ENCODE results near the gene U2AF2. TPM values are rescaled to one million over a fixed set of nuclear protein-coding genes. Genes with fewer than 3 reads are reported as not detected.

The U2AF2 gene
- total and polyA plus RNA-seq, 2 experiments from 2014 or later = 22.4 to 150 TPM

- Histone ChIP-seq H3F3A (ENCODE audit: insufficient read depth) (peaks cover 9% of the 10 kb centered on the region; the same call in 1 of the 2 replicates), H3K27me3 (replicated peaks; ENCODE audit: insufficient read depth) (no peaks in the 10 kb centered on the region), H3K4me3 (no peak overlapping the region), H3K36me3 (ENCODE audit: low read depth) (no peaks in the 10 kb centered on the region), H3K9me2 (ENCODE audit: insufficient read depth) (no peaks in the 10 kb centered on the region), H3K9me3 (ENCODE audit: low read depth) (no peaks in the 10 kb centered on the region), H2AFZ (no peak overlapping the region), H3K4me1 (ENCODE audit: insufficient read depth) (no peaks in the 10 kb centered on the region), H3K79me2 (ENCODE audit: insufficient read depth) (no peaks in the 10 kb centered on the region), H3K27ac (no peak overlapping the region), H4K20me1 (ENCODE audit: insufficient read depth) (no peaks in the 10 kb centered on the region), H3K9ac (no peak overlapping the region), H3K4me2 (ENCODE audit: unreplicated experiment) (no peak overlapping the region)
- no peak for TF ChIP-seq EZH2phosphoT487 (IDR thresholded peaks at IDR 0.05; ENCODE audit: insufficient read depth, low read depth)
- TF ChIP-seq EZH2 (IDR thresholded peaks at IDR 0.05; ENCODE audit: insufficient read depth, poor library complexity, severe bottlenecking) = no peak
- in situ Hi-C loops (cut with MboI) = no loop called here
- whole genome bisulfite sequencing, 2 experiments (ENCODE audit: low coverage in 1 of 2, low lambda C conversion rate in 2 of 2, missing lambda C conversion rate in 2 of 2) = 42 to 46% methylated on average over 31 to 38 of the region's 38 CpGs
- peak; percentile 66 for DNase-seq
Observed at GRCh38 chr19:55703790-55704215, 49.0 kb downstream of the U2AF2 start.

- Histone ChIP-seq H2AFZ (no peak overlapping the region), H3F3A (ENCODE audit: insufficient read depth) (peaks cover 17% of the 10 kb centered on the region; the same call in 1 of the 2 replicates), H4K20me1 (ENCODE audit: insufficient read depth) (no peaks in the 10 kb centered on the region), H3K27ac (no peak overlapping the region), H3K9me2 (ENCODE audit: insufficient read depth) (no peaks in the 10 kb centered on the region), H3K4me2 (ENCODE audit: unreplicated experiment) (no peak overlapping the region), H3K79me2 (ENCODE audit: insufficient read depth) (no peaks in the 10 kb centered on the region), H3K4me3 (no peak overlapping the region), H3K4me1 (ENCODE audit: insufficient read depth) (no peaks in the 10 kb centered on the region), H3K9me3 (ENCODE audit: low read depth) (no peaks in the 10 kb centered on the region), H3K9ac (no peak overlapping the region), H3K27me3 (replicated peaks; ENCODE audit: insufficient read depth) (no peaks in the 10 kb centered on the region), H3K36me3 (ENCODE audit: low read depth) (no peaks in the 10 kb centered on the region)
- DNase-seq = peak; percentile 8
- WGBS, 2 experiments (ENCODE audit: low coverage in 1 of 2, low lambda C conversion rate in 2 of 2, missing lambda C conversion rate in 2 of 2) = 83 to 88% methylated on average over 15 of the region's 15 CpGs
- in situ Hi-C loops (cut with MboI) = no loop called here
- TF ChIP-seq EZH2phosphoT487 (IDR thresholded peaks at IDR 0.05; ENCODE audit: insufficient read depth, low read depth) (no peak), EZH2 (IDR thresholded peaks at IDR 0.05; ENCODE audit: insufficient read depth, poor library complexity, severe bottlenecking) (no peak)
Observed at GRCh38 chr19:55704494-55705245, 49.8 kb downstream of the U2AF2 start.

DNA sequence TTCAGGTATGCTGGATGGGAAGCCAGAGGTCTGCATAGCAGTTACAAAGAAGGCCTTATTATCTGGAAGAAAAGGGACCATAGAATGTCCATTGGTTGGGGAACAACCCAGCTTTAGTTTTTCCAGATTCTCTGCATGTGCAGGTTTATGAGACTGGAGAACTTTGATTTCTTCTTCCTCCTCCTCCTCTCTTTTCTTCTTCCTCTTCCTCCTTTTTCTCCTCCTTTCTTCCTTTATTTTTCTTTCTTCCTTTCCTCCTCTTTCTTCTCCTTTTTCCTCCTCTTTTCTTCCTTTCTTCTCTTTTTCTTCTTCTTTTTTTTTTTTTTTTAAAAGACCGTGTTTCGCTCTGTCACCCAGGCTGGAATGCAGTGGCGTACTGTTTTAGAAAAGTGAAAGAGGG, 51.1 kb downstream of the U2AF2 start:
- Histone ChIP-seq H3F3A (ENCODE audit: insufficient read depth) (peaks cover 19% of the 10 kb centered on the region; the same call in 1 of the 2 replicates), H3K4me3 (no peak overlapping the region), H3K9me3 (ENCODE audit: low read depth) (no peaks in the 10 kb centered on the region), H3K27me3 (replicated peaks; ENCODE audit: insufficient read depth) (no peaks in the 10 kb centered on the region), H3K36me3 (ENCODE audit: low read depth) (no peaks in the 10 kb centered on the region), H3K27ac (no peak overlapping the region), H2AFZ (no peak overlapping the region), H4K20me1 (ENCODE audit: insufficient read depth) (no peaks in the 10 kb centered on the region), H3K4me1 (ENCODE audit: insufficient read depth) (no peaks in the 10 kb centered on the region), H3K9me2 (ENCODE audit: insufficient read depth) (no peaks in the 10 kb centered on the region), H3K4me2 (ENCODE audit: unreplicated experiment) (no peak overlapping the region), H3K9ac (no peak overlapping the region), H3K79me2 (ENCODE audit: insufficient read depth) (no peaks in the 10 kb centered on the region)
- 97 to 100% methylated on average over 3 of the region's 3 CpGs for WGBS, 2 experiments (ENCODE audit: low coverage in 1 of 2, low lambda C conversion rate in 2 of 2, missing lambda C conversion rate in 2 of 2)
- TF ChIP-seq EZH2phosphoT487 (IDR thresholded peaks at IDR 0.05; ENCODE audit: insufficient read depth, low read depth) = no peak
- TF ChIP-seq EZH2 (IDR thresholded peaks at IDR 0.05; ENCODE audit: insufficient read depth, poor library complexity, severe bottlenecking) = no peak
- in situ Hi-C loops (cut with MboI) = no loop called here
- DNase-seq = no peak

GRCh38 chr19:55711719-55712118, 56.9 kb downstream of the U2AF2 start:
- no peaks in the 10 kb centered on the region for H3K27me3 ChIP-seq (replicated peaks; ENCODE audit: insufficient read depth)
- H3K4me1 ChIP-seq (ENCODE audit: insufficient read depth) = no peaks in the 10 kb centered on the region
- TF ChIP-seq EZH2phosphoT487 (IDR thresholded peaks at IDR 0.05; ENCODE audit: insufficient read depth, low read depth) (no peak), EZH2 (IDR thresholded peaks at IDR 0.05; ENCODE audit: insufficient read depth, poor library complexity, severe bottlenecking) (no peak)
- H2AFZ ChIP-seq = no peak overlapping the region
- no peaks in the 10 kb centered on the region for H4K20me1 ChIP-seq (ENCODE audit: insufficient read depth)
- no peak overlapping the region for H3K4me3 ChIP-seq
- H3K9me3 ChIP-seq (ENCODE audit: low read depth) = no peaks in the 10 kb centered on the region
- in situ Hi-C loops (cut with MboI) = no loop called here
- H3K4me2 ChIP-seq (ENCODE audit: unreplicated experiment) = no peak overlapping the region
- no peaks in the 10 kb centered on the region for H3K36me3 ChIP-seq (ENCODE audit: low read depth)
- no peaks in the 10 kb centered on the region for H3K79me2 ChIP-seq (ENCODE audit: insufficient read depth)
- H3F3A ChIP-seq (ENCODE audit: insufficient read depth) = peaks cover 19% of the 10 kb centered on the region; the same call in 1 of the 2 replicates
- no peak overlapping the region for H3K27ac ChIP-seq
- WGBS, 2 experiments (ENCODE audit: low coverage in 1 of 2, low lambda C conversion rate in 2 of 2, missing lambda C conversion rate in 2 of 2) = 68 to 71% methylated on average over 15 to 18 of the region's 18 CpGs
- no peaks in the 10 kb centered on the region for H3K9me2 ChIP-seq (ENCODE audit: insufficient read depth)
- no peak for DNase-seq
- H3K9ac ChIP-seq = no peak overlapping the region

Measured in GM23248 (cell line).